ENCODE data around the gene SP1. TPM values are rescaled to one million over a fixed set of nuclear protein-coding genes. Genes with fewer than 3 reads are reported as not detected.

Gene SP1
- total RNA-seq, 1 donor from 2014 or later: 50.6 TPM

- Histone ChIP-seq H3K9ac (ENCODE audit: low read length) (no peak overlapping the region), H3K4me2 (ENCODE audit: low read length) (no peak overlapping the region), H4K20me1 (ENCODE audit: insufficient read depth, low read length) (peaks cover 7% of the 10 kb centered on the region), H2AFZ (ENCODE audit: low read depth, low read length) (no peak overlapping the region), H3K36me3 (ENCODE audit: insufficient read depth, low read length) (peaks cover 20% of the 10 kb centered on the region), H3K9me3 (ENCODE audit: insufficient read depth, low read depth, low read length) (no peaks in the 10 kb centered on the region), H3K79me2 (ENCODE audit: insufficient read depth, low read length) (no peaks in the 10 kb centered on the region), H3K27me3 (ENCODE audit: insufficient read depth, low read length) (no peaks in the 10 kb centered on the region), H3K4me3 (ENCODE audit: insufficient read depth, low read depth, low read length) (no peak overlapping the region), H3K4me1 (ENCODE audit: insufficient read depth, low read length) (peaks cover 4% of the 10 kb centered on the region), H3K27ac (ENCODE audit: low read depth, low read length) (no peak overlapping the region)
- no peaks in the 10 kb centered on the region for H3K9me3 Mint-ChIP-seq (ENCODE audit: unreplicated experiment)
- no peak overlapping the region for H3K27ac Mint-ChIP-seq (ENCODE audit: unreplicated experiment)
- no peak overlapping the region for H3K4me3 Mint-ChIP-seq (ENCODE audit: unreplicated experiment)
- DNase-seq (ENCODE audit: low read depth) (no peak), FAIRE-seq (no peak)
- H3K4me1 Mint-ChIP-seq (ENCODE audit: low read depth, unreplicated experiment): peaks cover 20% of the 10 kb centered on the region
- no peaks in the 10 kb centered on the region for H3K27me3 Mint-ChIP-seq (ENCODE audit: low read depth, unreplicated experiment)
- no peak for TF ChIP-seq CTCF (IDR thresholded peaks at IDR 0.05; ENCODE audit: insufficient read depth, low read depth, low read length)
- no peak for TF ChIP-seq EZH2 (IDR thresholded peaks at IDR 0.05; ENCODE audit: insufficient read depth, low read length)
- H3K36me3 Mint-ChIP-seq (ENCODE audit: low read depth, unreplicated experiment): peaks cover 15% of the 10 kb centered on the region
Measured at GRCh38 chr12:53410951-53411350, 31.0 kb downstream of the SP1 start.

- H3K4me1 Mint-ChIP-seq (ENCODE audit: low read depth, unreplicated experiment): peaks cover 20% of the 10 kb centered on the region
Measured at GRCh38 chr12:53413485-53414204, 33.7 kb downstream of the SP1 start.

More at GRCh38 chr12:53413485-53414204, 33.7 kb downstream of the SP1 start:
- no peak overlapping the region for H3K4me3 ChIP-seq (ENCODE audit: insufficient read depth, low read depth, low read length)
- FAIRE-seq (no peak), DNase-seq (ENCODE audit: low read depth) (no peak)
- no peaks in the 10 kb centered on the region for H3K27me3 Mint-ChIP-seq (ENCODE audit: low read depth, unreplicated experiment)
- H3K36me3 ChIP-seq (ENCODE audit: insufficient read depth, low read length): peaks cover 17% of the 10 kb centered on the region
- no peak overlapping the region for H3K27ac ChIP-seq (ENCODE audit: low read depth, low read length)
- peaks cover 16% of the 10 kb centered on the region for H3K36me3 Mint-ChIP-seq (ENCODE audit: low read depth, unreplicated experiment)
- peaks cover 4% of the 10 kb centered on the region for H3K4me1 ChIP-seq (ENCODE audit: insufficient read depth, low read length)
- H3K4me2 ChIP-seq (ENCODE audit: low read length): no peak overlapping the region
- no peak overlapping the region for H3K27ac Mint-ChIP-seq (ENCODE audit: unreplicated experiment)
- H3K4me3 Mint-ChIP-seq (ENCODE audit: unreplicated experiment): no peak overlapping the region
- H3K9me3 ChIP-seq (ENCODE audit: insufficient read depth, low read depth, low read length): no peaks in the 10 kb centered on the region
- no peaks in the 10 kb centered on the region for H3K27me3 ChIP-seq (ENCODE audit: insufficient read depth, low read length)
- TF ChIP-seq CTCF (IDR thresholded peaks at IDR 0.05; ENCODE audit: insufficient read depth, low read depth, low read length) (no peak), EZH2 (IDR thresholded peaks at IDR 0.05; ENCODE audit: insufficient read depth, low read length) (no peak)
- H3K9ac ChIP-seq (ENCODE audit: low read length): no peak overlapping the region
- H4K20me1 ChIP-seq (ENCODE audit: insufficient read depth, low read length): peaks cover 7% of the 10 kb centered on the region
- no peaks in the 10 kb centered on the region for H3K9me3 Mint-ChIP-seq (ENCODE audit: unreplicated experiment)
- H2AFZ ChIP-seq (ENCODE audit: low read depth, low read length): no peak overlapping the region
- no peaks in the 10 kb centered on the region for H3K79me2 ChIP-seq (ENCODE audit: insufficient read depth, low read length)
